GM12864 (cell line): ENCODE measurements around the gene TNFSF12.
A peak's percentile ranks its signal among the peaks of the same experiment; 100 is the strongest.

Experiments
- DNase-seq: peaks from one replicate; pipeline ENCODE4 v3.0.0-alpha.2; 2011; ENCODE audit warnings: low read depth
- H3K4me3 ChIP-seq: 2 replicates; pipeline ENCODE4 v1.5.1; 2011; ENCODE audit warnings: mild to moderate bottlenecking, low read depth, low read length, control low read depth
- CTCF ChIP-seq: IDR thresholded peaks from 2 replicates; pipeline ENCODE4 v1.5.1; 2011; ENCODE audit warnings: low read depth, mild to moderate bottlenecking, moderate library complexity, low read length, control low read depth, inconsistent platforms; ENCODE audit errors: missing control alignments

The TNFSF12 gene

GRCh38 chr17:7515911-7516610, 32.8 kb upstream of the TNFSF12 start:
- TF ChIP-seq CTCF, result no peak
- H3K4me3 ChIP-seq, result no peak overlapping the region
- no peak for DNase-seq

- TF ChIP-seq CTCF, result peak; percentile 53
- no peak for DNase-seq
- H3K4me3 ChIP-seq, result no peak overlapping the region
Observed at GRCh38 chr17:7523033-7523432, 25.8 kb upstream of the TNFSF12 start.

GRCh38 chr17:7528842-7529241, 20.0 kb upstream of the TNFSF12 start:
- no peak for DNase-seq
- no peak for TF ChIP-seq CTCF
- no peak overlapping the region for H3K4me3 ChIP-seq

GRCh38 chr17:7530023-7530900, 18.6 kb upstream of the TNFSF12 start:
- no peak overlapping the region for H3K4me3 ChIP-seq
- no peak for DNase-seq
- TF ChIP-seq CTCF, result no peak

- H3K4me3 ChIP-seq, result no peak overlapping the region
- no peak for DNase-seq
- TF ChIP-seq CTCF, result no peak
Observed at GRCh38 chr17:7538050-7538449, 10.8 kb upstream of the TNFSF12 start.

- no peak for TF ChIP-seq CTCF
- H3K4me3 ChIP-seq, result no peak overlapping the region
- no peak for DNase-seq
Observed at GRCh38 chr17:7538891-7539545, 9.8 kb upstream of the TNFSF12 start.
